ENCODE measurements around the gene MDFIC.

Gene MDFIC

DNA sequence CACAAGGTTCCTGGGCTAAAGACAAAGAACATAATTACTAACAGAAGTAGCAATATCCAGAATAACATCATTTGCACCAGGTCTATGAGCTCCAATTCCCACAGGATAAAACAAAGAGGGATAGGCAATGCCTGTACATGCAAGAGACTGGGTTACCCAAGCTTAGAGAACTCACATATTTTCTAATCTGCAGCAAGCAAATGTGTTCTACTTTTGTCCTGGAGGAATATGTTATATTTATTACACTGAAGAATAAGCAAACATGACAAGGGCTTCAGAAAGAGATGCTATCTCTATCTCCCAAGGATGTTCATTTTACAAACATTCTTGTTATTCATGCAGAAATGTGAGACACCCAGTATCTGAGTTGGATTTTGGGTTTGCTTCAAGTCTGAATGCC is 118.6 kb downstream of the MDFIC start:
- DNase-seq (ENCODE audit: low spot score) = no peak
- in situ Hi-C loops (cut with MboI; ENCODE audit: low pct_unique_long_range_greater_than_20kb, low sequenced_read_pairs, unreplicated experiment) = no loop called here
- TF ChIP-seq, protein P1, sequence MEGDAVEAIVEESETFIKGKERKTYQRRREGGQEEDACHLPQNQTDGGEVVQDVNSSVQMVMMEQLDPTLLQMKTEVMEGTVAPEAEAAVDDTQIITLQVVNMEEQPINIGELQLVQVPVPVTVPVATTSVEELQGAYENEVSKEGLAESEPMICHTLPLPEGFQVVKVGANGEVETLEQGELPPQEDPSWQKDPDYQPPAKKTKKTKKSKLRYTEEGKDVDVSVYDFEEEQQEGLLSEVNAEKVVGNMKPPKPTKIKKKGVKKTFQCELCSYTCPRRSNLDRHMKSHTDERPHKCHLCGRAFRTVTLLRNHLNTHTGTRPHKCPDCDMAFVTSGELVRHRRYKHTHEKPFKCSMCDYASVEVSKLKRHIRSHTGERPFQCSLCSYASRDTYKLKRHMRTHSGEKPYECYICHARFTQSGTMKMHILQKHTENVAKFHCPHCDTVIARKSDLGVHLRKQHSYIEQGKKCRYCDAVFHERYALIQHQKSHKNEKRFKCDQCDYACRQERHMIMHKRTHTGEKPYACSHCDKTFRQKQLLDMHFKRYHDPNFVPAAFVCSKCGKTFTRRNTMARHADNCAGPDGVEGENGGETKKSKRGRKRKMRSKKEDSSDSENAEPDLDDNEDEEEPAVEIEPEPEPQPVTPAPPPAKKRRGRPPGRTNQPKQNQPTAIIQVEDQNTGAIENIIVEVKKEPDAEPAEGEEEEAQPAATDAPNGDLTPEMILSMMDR (IDR thresholded peaks at IDR 0.05; ENCODE audit: extremely low read depth, insufficient read depth, missing control alignments) = no peak

DNA sequence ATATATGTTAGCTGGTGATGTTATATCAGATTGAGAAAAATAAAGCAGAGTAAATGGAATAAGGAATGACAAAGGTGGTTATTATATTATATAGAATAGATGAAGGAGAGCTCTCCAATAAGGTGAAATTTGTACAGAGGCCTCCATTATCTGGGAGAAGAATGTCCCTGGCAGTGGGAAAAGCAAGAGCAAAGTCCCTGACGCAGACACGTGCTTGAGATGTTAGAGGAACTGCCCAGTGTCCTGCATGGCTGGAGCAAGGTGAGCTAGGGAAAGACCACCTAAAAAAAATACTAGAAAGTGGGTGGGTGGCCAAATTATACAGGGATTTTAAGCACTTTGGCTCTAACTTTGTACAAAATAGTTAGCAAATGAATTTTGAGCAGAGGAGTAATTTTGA is 120.7 kb downstream of the MDFIC start:
- DNase-seq (ENCODE audit: low spot score) = no peak
- TF ChIP-seq, protein P1 (IDR thresholded peaks at IDR 0.05; ENCODE audit: extremely low read depth, insufficient read depth, missing control alignments) = no peak
- in situ Hi-C loops (cut with MboI; ENCODE audit: low pct_unique_long_range_greater_than_20kb, low sequenced_read_pairs, unreplicated experiment) = no loop called here

DNA sequence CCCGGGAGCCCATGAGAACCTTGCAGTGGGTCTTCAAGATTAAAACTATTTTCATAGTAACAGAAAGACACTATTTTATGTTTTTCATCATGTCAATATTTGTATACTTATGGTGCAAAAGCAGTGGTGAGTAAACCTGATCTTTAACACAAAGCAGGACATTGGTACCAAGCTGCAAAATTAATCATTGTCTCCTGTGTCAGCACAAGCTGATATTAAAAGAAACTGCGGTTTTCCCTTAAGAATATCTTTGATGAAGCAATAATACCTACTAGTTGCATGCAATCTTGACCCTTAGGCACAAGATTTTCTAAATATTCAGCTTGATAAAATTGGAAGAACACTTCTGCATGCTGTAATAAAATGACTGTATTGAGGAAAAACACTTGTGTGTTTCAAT is 121.7 kb downstream of the MDFIC start:
- in situ Hi-C loops (cut with MboI; ENCODE audit: low pct_unique_long_range_greater_than_20kb, low sequenced_read_pairs, unreplicated experiment) = no loop called here
- TF ChIP-seq, protein P1 (IDR thresholded peaks at IDR 0.05; ENCODE audit: extremely low read depth, insufficient read depth, missing control alignments) = no peak
- DNase-seq (ENCODE audit: low spot score) = no peak

DNA sequence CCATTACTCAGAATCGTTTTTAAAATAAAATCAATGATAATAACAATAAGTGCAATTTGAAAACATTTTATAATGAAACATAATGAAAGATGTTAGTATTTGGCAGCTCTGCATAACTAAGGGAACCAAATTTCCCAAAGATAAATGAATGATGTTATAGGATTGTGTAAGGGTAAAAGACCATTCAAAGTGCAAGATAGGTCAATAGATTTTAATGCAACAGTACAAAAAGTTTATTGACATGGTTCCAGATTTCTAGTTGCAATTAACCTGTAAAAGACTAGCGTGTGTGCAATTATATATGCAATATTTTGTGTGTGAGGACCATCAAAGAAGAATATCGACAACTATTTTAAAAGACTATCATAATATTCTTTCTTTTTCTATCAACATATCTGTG is 122.3 kb downstream of the MDFIC start:
- in situ Hi-C loops (cut with MboI; ENCODE audit: low pct_unique_long_range_greater_than_20kb, low sequenced_read_pairs, unreplicated experiment) = no loop called here
- TF ChIP-seq, protein P1 (IDR thresholded peaks at IDR 0.05; ENCODE audit: extremely low read depth, insufficient read depth, missing control alignments) = no peak
- no peak for DNase-seq (ENCODE audit: low spot score)

DNA sequence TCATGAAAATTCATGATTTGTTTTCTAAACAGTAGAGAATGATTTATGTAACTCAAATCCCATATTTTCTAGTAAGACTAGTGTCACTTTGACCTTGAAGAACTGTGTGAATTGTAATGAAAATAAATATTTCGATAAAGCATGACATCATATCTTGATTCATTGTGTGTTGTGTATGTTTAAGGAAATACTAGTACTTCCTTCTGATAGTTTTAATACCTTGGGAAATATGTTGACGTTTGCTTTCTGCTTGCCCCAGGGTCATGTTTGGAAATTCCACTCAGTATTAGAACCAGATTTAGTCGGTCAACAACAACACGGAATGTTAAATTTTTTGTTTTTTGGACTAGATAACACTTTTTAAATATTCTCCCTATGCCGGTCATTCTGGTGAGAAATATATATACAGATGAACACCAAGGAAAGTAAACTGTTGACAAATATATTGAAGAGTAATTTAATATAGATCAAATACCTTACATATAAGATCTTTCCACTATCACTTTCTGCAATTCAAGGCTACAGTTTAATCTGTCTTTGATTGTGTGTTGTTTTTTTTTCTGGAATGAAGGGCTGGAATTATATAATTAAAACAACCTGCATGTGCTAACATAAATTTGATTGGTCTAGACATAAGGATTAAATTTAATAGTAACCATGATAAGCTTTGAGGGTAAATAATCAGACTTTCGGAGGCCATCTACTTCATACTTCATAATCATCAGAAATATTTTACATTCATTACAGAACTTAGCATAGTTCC is 126.2 kb downstream of the MDFIC start:
- in situ Hi-C loops (cut with MboI; ENCODE audit: low pct_unique_long_range_greater_than_20kb, low sequenced_read_pairs, unreplicated experiment) = no loop called here
- no peak for DNase-seq (ENCODE audit: low spot score)
- TF ChIP-seq, protein P1 (IDR thresholded peaks at IDR 0.05; ENCODE audit: extremely low read depth, insufficient read depth, missing control alignments) = no peak

- in situ Hi-C loops (cut with MboI; ENCODE audit: low pct_unique_long_range_greater_than_20kb, low sequenced_read_pairs, unreplicated experiment) = no loop called here
- DNase-seq (ENCODE audit: low spot score) = no peak
- TF ChIP-seq, protein P1 (IDR thresholded peaks at IDR 0.05; ENCODE audit: extremely low read depth, insufficient read depth, missing control alignments) = no peak
Observed at GRCh38 chr7:115052706-115053105, 130.8 kb downstream of the MDFIC start.
